NCI-H2081 (cell line): ENCODE measurements around the gene IL7R.

Experiments used
- DNase-seq, 2 experiments: peaks; one replicate each; lab custom pipeline; 2025; lab: John Stamatoyannopoulos, UW

Gene IL7R

DNA sequence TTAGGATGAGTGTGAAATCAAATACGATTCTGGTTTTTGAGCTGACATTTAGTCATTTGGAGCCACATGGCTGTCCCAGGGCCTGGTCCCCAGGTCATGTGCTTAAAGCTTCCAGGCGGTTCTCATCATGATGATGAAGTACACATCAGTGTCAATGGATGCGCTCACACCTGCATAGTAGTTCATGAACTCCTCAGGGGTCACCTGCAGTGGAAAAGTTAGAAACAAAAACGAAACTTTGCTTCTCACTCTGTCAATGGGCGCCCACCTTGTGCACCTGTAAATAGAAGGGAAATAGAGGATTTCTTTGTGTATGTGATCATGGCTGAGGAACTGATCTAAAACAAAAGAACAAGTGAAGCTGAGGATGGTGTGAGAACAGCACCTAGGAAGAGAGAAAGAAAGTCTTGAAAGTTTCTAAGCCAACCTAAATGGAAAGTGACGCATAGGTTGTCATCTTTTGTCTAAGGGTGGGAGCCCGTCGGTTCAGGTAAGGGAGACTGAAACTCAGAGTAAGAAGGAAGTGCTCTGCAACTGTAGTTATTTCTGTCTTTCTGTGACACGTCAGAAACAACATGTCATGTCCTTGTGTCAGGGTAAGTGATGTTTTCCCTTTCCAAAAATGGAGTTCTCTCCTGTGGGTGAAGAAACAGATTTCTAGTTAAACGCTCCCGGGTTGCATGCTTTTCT lies 47.9 kb downstream of the IL7R start:
- DNase-seq = no peak

DNA sequence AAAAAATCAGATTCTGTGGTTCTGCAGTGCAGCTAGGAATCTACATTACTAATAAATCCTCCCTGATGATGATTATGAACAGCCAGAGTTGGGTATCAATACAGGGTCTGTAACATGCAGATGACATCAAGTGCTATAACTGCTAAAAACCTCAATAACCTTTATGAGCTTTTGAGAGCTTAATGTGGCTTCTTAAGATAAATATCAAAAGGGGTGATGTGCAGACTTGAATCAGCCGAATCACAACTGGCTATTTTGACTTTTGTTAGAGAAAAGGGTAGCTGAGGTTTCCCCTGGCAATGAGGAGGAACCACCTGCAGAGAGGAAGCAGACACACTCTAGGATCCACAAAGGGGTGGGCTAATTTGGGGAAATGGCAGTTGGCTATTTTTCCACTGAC lies 51.5 kb downstream of the IL7R start:
- no peak for DNase-seq

DNA sequence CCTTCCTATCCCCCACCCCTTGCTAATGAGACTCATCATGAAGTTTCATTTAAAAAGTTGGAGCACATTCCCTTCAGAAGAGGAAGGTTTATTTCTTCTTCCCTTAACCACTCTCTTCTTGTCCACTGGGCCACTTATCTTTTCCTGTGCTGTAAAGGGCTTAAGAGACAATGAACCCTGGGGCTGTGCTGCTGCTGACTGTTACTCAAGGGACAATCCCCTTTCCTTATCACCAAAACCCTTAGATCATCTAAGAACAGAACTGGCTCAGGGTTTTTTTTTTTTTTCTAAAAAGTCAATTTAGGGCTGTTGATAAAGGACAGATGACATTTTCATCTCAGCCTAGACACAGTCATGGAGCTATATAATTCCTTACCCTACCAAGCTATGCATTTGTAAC lies 52.1 kb downstream of the IL7R start:
- no peak for DNase-seq

DNA sequence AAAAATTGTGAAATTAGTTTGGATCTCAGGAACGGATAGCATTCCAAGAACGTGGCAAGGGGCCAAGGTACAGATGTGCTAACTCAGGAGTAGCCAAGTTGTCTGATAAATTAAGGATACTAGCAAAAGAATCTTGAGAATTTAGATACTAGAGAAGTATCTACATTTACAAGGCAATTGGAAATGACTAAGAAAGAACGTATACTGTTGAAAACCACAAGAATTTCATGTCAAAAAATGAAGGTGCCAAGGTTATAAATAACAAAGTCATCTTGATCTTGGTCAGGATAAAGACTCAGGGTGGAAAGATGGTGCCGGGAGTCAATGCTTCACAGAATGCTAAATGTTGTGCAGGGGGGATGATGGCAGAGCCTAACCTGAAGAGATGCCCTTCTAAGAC lies 62.5 kb downstream of the IL7R start:
- DNase-seq = no peak

DNA sequence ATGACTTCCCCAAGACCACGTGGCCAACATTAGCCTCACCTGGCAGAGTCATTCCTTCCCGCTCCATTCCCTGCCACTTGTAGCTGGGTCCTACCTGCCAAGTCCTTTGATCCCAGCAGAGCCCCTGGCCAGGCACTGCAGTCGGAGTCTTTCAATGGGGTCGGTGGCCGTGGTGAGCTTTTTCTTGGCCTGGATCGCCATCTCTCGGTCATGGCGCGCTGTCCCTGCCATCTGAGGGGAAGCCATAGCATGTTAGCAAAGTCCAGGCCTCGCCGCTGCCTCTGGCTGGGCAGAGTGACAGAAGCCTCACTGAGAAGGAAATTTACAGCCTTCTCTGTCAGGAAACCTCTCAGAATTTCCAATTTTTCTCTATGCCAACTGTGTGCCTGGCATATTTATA lies 64.2 kb downstream of the IL7R start:
- peak in 1 of 2 experiments; percentile 24 for DNase-seq

DNA sequence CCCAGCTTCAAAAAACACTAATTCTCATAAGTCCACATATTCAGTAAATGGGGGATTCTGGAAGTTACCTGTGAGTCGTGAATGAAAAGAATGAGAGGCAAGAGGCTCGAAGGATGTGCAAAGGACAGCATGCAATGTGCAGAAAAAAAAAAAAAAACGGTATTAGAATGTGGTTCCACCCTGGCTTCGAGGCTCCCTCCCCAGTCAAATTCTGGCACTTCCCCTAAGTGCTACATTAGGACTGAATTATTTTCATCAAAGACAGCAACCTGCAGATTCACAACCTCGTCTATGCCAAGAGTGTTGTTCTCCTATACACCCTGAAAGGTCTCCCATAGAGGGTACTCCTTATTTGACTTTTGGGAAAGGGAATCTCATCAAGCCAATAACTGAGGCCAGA lies 65.2 kb downstream of the IL7R start:
- no peak for DNase-seq

DNA sequence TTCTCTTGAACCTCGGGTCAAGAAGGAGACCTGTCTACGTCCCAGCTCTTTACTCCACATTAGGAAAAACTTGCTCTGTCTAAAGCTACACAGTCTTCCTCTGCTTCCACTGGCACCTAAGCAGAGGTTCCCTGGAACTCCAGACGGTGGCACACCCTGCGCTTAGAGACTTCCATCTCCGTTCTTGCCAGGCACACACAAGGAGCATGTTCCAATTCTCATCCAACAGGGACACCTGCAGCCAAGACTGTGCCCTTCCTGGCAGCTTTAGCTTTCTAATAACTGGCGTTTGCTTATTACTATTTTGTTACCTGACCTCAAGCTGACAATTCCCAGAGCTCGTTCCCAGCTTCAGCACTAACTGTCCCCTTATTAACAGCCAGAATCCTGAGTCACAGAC lies 65.8 kb downstream of the IL7R start:
- DNase-seq = no peak

DNA sequence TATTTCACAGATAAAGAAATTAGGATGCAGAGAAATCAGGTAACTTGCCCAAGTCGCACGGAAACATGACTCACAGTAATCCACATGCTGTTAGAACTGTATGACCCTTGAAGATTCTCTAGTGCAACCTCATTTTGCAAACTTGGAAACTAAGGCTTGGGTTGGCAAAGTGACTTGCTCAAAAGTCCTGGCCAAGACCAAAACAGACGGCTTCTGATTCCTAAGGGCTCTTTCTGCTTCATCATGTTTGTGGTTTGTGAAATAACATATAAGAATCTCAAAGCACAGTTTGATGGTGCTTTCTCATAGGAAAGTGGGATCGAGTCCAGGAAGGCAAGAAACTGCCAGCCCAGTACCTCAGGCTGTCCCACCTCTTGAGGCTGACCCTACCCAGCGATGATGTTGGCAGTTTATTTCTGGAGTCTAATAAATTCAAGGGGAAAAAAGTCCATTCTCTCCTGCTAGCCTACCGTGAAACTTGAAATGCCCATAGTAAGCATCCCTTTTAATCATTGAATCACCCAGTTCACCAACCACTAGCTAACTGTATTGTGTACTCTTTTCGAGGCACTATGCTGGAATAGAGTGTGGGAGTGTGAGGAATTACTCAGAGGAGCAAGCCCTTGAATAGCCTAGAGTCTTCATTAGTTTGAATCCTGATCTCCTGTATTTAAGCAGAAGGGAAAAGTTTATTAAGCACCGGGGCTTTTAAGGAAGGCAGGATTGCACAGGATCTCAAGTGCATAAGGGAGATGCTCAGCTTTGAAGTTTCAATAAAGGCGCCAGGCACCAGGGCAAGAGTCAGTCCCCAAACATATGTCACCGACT lies 67.6 kb downstream of the IL7R start:
- no peak for DNase-seq

DNA sequence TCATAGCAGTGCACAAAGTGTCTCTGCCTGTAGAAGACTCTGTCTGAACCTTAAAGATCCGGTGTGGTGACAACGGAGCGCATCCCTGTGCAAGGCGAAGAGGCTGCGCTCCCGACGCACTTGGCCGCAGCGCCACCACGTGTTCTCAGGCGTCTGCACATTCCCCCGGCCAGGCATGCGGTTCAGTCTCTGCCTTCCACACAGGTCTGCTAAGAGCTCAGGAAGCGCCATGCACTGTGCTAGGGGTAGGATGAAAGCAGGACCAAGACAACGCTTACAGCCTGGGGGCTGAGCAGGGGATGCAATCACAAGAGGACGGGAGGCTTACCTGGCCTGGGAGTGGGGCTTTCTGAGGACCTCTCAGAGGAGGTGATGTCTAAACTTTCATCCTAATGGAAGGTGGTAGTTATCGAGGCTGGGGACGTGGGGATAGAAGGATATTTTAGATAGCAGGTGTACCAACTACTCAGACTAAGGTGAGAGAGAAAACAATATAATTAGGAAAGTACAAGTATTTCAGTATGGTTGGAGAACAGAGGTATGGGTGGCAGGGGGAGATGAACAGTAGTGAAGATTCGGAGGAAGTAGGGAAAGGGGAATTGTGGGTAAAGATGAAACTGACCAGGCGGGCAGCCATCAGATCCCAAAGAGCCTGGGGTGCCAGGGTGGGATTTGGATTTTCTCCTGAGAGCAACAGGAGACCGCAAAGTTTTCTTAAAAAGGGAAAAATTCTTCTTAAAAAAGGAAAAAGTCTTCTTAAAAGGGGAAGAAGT lies 68.4 kb downstream of the IL7R start:
- DNase-seq = peak; percentile 81 to 85

DNA sequence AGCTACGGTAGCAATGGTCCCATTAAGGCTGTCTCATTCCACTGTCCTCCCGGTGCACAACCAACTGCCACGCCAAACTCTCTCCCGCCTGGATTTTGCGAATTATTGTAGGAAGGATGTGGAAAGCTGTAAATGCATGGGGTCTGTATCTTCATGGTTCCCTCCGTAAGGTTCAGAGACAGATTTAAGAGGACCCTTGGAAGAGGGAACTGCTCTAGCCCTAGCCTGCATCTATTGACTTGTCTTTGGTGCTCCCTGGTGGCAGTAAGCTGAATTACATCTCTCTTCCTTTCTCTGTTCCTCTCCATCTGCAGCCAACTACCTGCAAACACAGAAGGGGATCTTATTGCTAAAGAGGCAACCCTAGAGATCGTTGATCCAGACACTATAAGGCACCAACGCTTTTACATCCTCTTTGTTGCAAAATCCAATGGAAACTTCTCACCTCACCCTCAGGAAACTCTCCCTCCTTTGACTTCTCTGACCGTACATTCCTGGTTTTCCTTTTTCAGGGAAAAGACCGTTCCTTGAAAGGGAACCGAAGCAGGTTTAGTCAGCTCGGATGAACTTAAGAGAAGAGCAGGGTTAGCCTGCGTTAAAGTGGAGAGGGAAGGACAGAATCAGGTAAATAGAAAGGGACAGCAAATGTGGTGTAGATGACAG lies 69.8 kb downstream of the IL7R start:
- DNase-seq = peak; percentile 68 to 71
